Measurements from ENCODE around the gene ZNF439. TPM values are rescaled to one million over a fixed set of nuclear protein-coding genes. Genes with fewer than 3 reads are reported as not detected.
"Not testable (repeated sequence)": the region's sequence is repeated elsewhere in the genome, so short reads cannot be mapped to it uniquely, and the experiment has no call there.

Gene ZNF439
- total and polyA plus RNA-seq, 4 donors = 2.5 to 21.7 (median 8.0) TPM

GRCh38 chr19:11843722-11844121 lies 4.8 kb upstream of the ZNF439 start:
- WGBS, 2 donors = 67 to 87% methylated on average over 2 of the region's 2 CpGs
- no peak for ATAC-seq (ENCODE audit: insufficient read depth, low FRiP score)

GRCh38 chr19:11847615-11848014 lies 911 bp upstream of the ZNF439 start:
- not testable (repeated sequence) for H3K9me3 ChIP-seq (ENCODE audit: control insufficient read depth in 4 of 4, insufficient read depth in 3 of 4, low read length in 3 of 4); ATAC-seq (ENCODE audit: insufficient read depth, low FRiP score); H3K27me3 ChIP-seq (ENCODE audit: control insufficient read depth in 3 of 3, insufficient read depth in 3 of 3, low read length in 2 of 3); H3K9ac ChIP-seq (ENCODE audit: insufficient read depth in 1 of 2, low read length in 2 of 2); H3K4me3 ChIP-seq; DNase-seq; H3K27ac ChIP-seq (ENCODE audit: low read depth in 1 of 2, low read length in 1 of 2); H3K36me3 ChIP-seq (ENCODE audit: control insufficient read depth in 4 of 4, insufficient read depth in 4 of 4, low read length in 4 of 4)
- peaks cover 2 to 18% (median 5%) of the 10 kb centered on the region in 5 donors for H3K4me1 ChIP-seq (ENCODE audit: control insufficient read depth in 5 of 5, insufficient read depth in 5 of 5, low read length in 5 of 5)
- 67 to 74% methylated on average over 6 of the region's 6 CpGs for WGBS, 2 donors

More at GRCh38 chr19:11843722-11844121, 4.8 kb upstream of the ZNF439 start:
- no peak overlapping the region for H3K9ac ChIP-seq (ENCODE audit: insufficient read depth in 1 of 2, low read length in 2 of 2)
- no peaks in the 10 kb centered on the region for H3K36me3 ChIP-seq (ENCODE audit: control insufficient read depth in 4 of 4, insufficient read depth in 4 of 4, low read length in 4 of 4)
- DNase-seq = no peak
- no peaks in the 10 kb centered on the region for H3K9me3 ChIP-seq (ENCODE audit: control insufficient read depth in 4 of 4, insufficient read depth in 3 of 4, low read length in 3 of 4)
- H3K27me3 ChIP-seq (ENCODE audit: control insufficient read depth in 3 of 3, insufficient read depth in 3 of 3, low read length in 2 of 3) = no peaks in the 10 kb centered on the region
- no peak overlapping the region for H3K27ac ChIP-seq (ENCODE audit: low read depth in 1 of 2, low read length in 1 of 2)
- H3K4me3 ChIP-seq = no peak overlapping the region
- H3K4me1 ChIP-seq (ENCODE audit: control insufficient read depth in 5 of 5, insufficient read depth in 5 of 5, low read length in 5 of 5) = peaks cover 0 to 9% (median 0%) of the 10 kb centered on the region in 5 donors
- TF ChIP-seq CTCF (IDR thresholded peaks at IDR 0.05; ENCODE audit: control extremely low read depth, extremely low read depth) = no peak

GRCh38 chr19:11848200-11848593 lies 329 bp upstream of the ZNF439 start:
- H3K27ac ChIP-seq (ENCODE audit: low read depth in 1 of 2, low read length in 1 of 2) = peak overlapping the region in 1 of 2 donors; percentile 81
- no peaks in the 10 kb centered on the region for H3K27me3 ChIP-seq (ENCODE audit: control insufficient read depth in 3 of 3, insufficient read depth in 3 of 3, low read length in 2 of 3)
- H3K36me3 ChIP-seq (ENCODE audit: control insufficient read depth in 4 of 4, insufficient read depth in 4 of 4, low read length in 4 of 4) = peaks cover 0 to under 1% (median 0%) of the 10 kb centered on the region in 4 donors
- 29 to 37% methylated on average over 11 of the region's 11 CpGs for WGBS, 2 donors
- no peaks in the 10 kb centered on the region for H3K9me3 ChIP-seq (ENCODE audit: control insufficient read depth in 4 of 4, insufficient read depth in 3 of 4, low read length in 3 of 4)
- H3K4me1 ChIP-seq (ENCODE audit: control insufficient read depth in 5 of 5, insufficient read depth in 5 of 5, low read length in 5 of 5) = peaks cover 2 to 18% (median 5%) of the 10 kb centered on the region in 5 donors
- TF ChIP-seq CTCF (IDR thresholded peaks at IDR 0.05; ENCODE audit: control extremely low read depth, extremely low read depth) = no peak
- H3K4me3 ChIP-seq = no peak overlapping the region
- DNase-seq (no peak), ATAC-seq (ENCODE audit: insufficient read depth, low FRiP score) (no peak)
- no peak overlapping the region for H3K9ac ChIP-seq (ENCODE audit: insufficient read depth in 1 of 2, low read length in 2 of 2)

- peaks cover 2 to 18% (median 5%) of the 10 kb centered on the region in 5 donors for H3K4me1 ChIP-seq (ENCODE audit: control insufficient read depth in 5 of 5, insufficient read depth in 5 of 5, low read length in 5 of 5)
- not testable (repeated sequence) for H3K9ac ChIP-seq (ENCODE audit: insufficient read depth in 1 of 2, low read length in 2 of 2); ATAC-seq (ENCODE audit: insufficient read depth, low FRiP score); H3K27me3 ChIP-seq (ENCODE audit: control insufficient read depth in 3 of 3, insufficient read depth in 3 of 3, low read length in 2 of 3); H3K4me3 ChIP-seq; DNase-seq; H3K27ac ChIP-seq (ENCODE audit: low read depth in 1 of 2, low read length in 1 of 2)
- 94% methylated on average over 4 of the region's 4 CpGs for WGBS, 2 donors
- peaks cover 0 to 12% (median under 1%) of the 10 kb centered on the region in 4 donors for H3K9me3 ChIP-seq (ENCODE audit: control insufficient read depth in 4 of 4, insufficient read depth in 3 of 4, low read length in 3 of 4)
- H3K36me3 ChIP-seq (ENCODE audit: control insufficient read depth in 4 of 4, insufficient read depth in 4 of 4, low read length in 4 of 4) = peaks cover 0 to 13% (median 4%) of the 10 kb centered on the region in 4 donors
Measured at GRCh38 chr19:11850289-11850688, 1.8 kb downstream of the ZNF439 start.

Measured in lung (tissue), 12 donors.